Activated T-cell treated with anti-CD3 and anti-CD28 coated beads for 24 hours (primary cell): ENCODE results near the gene IPO5.
A peak's percentile ranks its signal among the peaks of the same experiment; 100 is the strongest.
"Not testable (repeated sequence)": the region's sequence is repeated elsewhere in the genome, so short reads cannot be mapped to it uniquely, and the experiment has no call there.

Experiments used
- DNase-seq: peaks from one replicate; pipeline ENCODE4 v3.0.0-alpha.2; 2020; ENCODE audit warnings: low read depth

Gene IPO5

DNA sequence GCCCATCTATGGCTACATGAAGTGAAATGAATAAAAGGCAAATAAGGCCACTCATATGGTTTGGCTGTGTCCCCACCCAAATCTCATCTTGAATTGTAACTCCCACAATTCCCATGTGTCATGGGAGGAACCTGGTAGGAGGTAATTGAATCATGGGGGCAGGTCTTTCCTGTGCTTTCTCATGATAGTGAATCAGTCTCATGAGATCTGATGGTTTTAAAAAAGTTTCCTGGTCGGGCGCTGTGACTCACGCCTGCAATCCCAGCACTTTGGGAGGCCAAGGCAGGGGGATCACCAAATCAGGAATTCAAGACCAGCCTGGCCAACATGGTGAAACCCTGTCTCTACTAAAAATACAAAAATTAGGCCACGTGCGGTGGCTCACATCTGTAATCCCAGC is 4.2 kb upstream of the IPO5 start:
- DNase-seq, result not testable (repeated sequence)

DNA sequence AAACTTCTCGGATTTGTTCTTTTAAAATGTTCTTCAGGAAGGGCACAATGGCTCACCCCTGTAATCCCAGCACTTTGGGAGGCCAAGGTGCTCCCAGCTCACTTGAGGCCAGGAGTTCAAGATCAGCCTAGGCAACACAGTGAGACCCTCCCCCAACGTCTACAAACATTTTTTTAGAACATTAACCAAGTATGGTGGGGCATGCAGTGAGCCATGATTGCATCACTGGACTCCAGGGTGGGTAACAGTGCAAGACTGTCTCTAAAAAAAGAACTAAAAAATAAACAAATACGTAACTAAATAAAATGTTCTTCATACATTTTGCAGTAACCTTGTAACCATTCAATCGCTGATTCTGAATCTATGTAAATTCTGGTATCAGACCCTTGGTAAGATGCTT is 2.1 kb upstream of the IPO5 start:
- no peak for DNase-seq

GRCh38 chr13:97952831-97953230 is 644 bp upstream of the IPO5 start:
- not testable (repeated sequence) for DNase-seq

GRCh38 chr13:97961340-97961739 is 7.9 kb downstream of the IPO5 start:
- DNase-seq, result no peak

- no peak for DNase-seq
Observed at GRCh38 chr13:97962887-97963286, 9.4 kb downstream of the IPO5 start.

DNA sequence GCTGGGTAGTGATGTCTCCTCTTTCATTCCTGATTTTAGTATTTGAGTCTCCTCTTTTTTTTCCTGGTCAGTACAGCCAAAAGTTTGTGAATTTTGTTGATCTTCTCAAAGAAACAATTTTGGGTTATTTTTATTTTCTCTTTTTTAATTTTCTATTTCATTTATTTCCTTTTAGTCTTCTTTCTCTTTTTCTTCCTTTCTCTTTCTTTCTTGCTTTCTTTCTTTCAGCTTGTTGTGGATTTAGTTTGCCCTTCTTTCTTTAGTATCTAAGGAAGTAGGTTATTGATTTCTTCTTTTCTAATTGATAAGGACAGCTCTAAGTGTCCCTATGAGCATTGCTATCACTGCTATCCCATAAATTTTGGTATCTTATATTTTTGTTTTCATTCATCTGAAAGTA is 13.8 kb downstream of the IPO5 start:
- DNase-seq, result no peak

DNA sequence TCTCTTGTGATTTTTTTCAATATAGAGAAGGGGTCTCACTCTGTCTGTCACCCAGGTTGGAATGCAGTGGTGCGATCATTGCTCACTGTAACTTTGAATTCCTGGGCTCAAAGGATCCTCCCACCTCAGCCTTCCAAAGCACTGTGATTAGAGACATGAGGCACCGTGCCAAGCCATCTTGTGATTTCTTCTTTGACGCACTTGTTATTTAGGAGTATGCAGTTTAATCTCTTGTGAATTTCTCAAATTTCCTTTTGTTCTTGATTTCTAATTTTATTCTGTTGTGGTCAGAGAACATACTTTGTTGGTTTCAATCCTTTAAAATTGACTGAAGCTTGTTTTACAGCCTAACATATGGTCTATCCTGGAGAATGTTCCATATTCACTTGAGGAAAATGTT is 14.5 kb downstream of the IPO5 start:
- no peak for DNase-seq

DNA sequence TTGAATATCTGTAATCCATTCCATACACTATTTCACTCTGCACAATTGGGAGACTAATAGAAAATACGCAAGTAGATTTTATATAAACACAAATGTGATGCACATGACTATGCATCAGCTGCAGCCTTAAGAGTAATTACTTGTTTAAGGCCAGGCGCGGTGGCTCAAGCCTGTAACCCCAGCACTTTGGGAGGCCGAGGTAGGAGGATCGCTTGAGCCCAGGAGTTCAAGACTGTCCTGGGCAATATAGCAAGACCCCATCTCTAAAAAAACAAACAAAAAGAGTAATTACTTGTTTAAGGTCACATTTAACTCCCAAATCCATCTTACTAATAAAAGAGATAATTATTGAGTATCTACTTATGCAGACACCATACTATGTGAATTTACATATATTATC is 18.0 kb downstream of the IPO5 start:
- no peak for DNase-seq

GRCh38 chr13:97974773-97975172 is 21.3 kb downstream of the IPO5 start:
- no peak for DNase-seq

DNA sequence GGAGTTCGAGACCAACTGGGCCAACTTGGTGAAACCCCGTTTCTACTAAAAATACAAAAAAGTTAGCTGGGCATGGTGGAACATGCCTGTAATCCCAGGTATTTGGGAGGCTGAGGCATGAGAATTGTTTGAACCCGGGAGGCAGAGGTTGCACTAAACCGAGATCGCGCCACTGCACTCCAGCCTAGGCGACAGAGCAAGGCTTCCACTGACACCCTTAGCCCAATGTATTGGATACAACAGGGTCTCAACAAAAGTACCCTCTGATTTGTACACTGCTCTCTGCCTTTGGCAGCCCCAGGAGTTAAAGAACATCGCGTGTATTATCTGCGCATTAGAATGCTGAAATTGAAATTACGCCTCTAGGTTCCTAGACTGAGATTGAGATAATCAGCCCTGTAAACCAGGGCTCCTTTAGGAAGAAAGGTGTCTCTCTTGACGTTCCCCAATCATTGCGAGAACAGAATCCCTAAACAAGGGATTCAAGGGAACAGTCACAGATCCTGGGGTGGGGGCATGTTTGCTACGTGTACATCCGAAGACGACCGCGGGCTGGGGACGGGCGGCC is 21.9 kb downstream of the IPO5 start:
- no peak for DNase-seq

DNA sequence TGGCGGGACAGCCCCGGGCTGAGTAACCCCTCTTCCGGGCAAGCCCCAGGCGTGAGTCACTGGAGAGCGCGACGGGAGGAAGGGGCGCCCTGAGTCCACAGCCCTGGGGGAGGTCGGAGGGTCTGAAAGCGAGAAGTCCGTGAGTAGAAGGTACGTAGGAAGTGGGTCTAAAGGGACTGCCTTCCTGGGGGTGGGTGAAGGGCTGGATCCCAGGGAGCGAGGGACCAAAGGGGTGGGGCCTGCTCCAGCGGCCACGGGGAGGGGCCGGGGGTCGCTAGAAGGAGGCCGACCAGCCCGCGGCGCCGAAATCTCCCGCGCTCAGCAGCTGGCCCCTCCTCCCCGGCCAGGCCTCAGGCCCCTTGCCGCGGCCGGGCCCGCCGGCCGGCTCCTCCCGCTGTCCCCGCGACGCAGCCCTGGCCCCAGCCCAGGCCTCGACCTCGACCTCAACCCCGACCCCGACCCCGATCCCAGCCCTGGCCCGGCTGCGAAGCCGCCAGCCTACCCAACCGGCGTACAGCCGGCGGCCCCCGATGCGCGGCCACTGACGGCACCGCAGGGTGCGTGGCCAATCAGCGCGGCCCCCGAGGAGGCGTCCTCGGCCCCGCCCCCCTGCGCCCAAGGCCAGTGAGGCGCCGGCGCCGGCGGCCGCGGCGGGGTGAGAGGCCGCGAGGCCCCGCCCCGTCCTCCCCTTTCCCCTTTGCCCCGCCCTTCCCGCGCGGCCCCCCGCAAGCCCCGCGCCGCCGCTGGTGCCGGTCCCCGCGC is 22.6 kb downstream of the IPO5 start:
- peak; percentile 89 for DNase-seq

DNA sequence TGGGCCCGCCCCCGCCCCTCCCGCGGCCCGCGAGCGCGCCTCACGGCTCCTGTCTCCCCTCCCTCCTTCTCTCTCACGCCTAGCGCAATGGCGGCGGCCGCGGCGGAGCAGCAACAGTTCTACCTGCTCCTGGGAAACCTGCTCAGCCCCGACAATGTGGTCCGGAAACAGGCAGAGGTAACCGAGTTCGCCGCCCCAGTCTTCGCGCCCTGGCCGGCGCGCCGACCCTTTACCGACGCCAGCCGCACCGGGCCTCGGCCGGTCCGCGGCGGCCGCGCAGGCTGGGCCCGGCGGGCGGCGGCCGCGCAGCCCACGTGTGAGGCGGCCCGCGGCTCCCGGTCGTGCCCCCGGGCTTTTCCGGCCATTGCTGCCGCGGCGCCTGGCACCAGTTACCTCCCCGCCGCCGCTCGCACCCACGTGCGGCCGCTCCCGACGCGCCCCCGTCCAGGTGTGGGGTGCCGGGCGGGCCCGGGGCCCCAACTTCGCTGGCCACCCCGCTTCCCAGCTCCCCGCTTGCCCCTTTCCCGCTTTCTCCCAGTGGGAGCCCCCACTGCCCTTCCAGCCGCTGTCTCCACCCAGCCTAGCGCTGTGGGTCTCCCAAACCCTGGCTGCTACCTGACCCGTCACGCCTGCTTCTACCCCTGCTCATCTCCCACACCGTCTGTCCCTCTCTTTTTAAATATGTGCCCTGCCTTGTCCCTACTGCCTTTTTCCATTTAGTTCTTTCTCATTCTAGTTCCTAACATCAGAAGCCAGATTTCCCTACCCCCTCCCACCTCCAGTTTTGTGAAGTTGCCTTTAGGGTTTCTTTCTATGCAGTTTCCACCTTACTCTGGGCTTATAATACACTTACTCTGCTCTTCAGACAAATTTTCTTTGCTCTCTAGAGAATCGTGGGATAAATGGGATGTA is 23.4 kb downstream of the IPO5 start:
- peak; percentile 2 for DNase-seq

DNA sequence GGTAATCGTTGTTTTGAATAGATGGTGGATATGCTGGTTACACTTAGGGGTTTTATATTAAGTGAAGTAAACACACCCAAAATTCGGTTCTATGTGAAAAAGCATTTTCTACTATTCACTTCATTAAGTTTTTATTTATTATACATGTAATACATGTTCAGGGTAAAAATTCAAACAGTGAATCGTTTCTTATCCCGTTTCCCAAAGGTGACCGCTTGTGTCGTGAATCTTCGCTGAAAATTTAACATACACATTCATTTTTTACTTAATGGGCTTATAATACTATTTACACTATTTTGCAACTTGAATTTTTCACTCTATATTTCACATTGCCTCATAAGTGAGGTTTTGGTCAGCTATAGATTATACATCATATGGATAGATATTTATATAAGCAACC is 24.5 kb downstream of the IPO5 start:
- no peak for DNase-seq

DNA sequence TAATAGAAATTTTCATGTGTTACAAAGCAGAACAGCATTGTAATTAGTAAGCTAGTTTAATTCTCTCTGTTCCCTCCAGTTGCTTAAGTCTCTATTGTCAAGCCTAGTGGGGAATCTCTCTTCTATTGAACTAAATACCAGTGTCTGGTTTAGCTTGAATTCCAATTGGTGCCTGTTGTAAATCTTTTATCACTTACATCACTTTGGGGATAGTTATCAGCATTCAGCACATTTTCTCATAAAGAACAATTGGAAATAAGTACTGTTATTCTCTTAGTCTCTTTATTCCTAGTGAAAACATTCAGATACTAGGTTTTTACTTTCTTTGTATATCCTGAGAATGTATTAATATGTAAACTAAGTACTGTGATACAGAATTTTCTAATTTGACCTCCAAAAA is 25.2 kb downstream of the IPO5 start:
- no peak for DNase-seq

DNA sequence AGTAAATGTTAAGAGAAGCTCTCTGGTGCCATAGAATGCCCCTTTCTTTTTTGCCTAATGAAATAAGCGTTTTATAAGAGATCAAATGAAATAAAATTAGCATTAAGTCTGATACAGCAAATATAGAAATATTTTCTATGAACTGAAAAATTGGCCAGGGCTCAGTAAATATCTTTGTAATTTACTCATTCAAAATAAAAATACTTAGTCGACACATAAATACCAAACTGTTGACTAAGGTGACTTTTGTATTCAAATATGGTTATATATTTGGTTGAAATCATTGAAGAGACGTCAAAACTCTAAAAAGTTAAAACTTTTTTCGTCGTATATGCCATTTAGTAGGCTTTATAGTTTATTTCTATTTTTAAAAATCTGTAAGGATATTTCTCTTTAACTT is 25.6 kb downstream of the IPO5 start:
- DNase-seq, result no peak

GRCh38 chr13:97979556-97979955 is 26.1 kb downstream of the IPO5 start:
- DNase-seq, result no peak

GRCh38 chr13:97982286-97982685 is 28.8 kb downstream of the IPO5 start:
- no peak for DNase-seq

GRCh38 chr13:97986835-97987234 is 33.4 kb downstream of the IPO5 start:
- no peak for DNase-seq

- DNase-seq, result no peak
Observed at GRCh38 chr13:97999653-98000052, 46.2 kb downstream of the IPO5 start.

DNA sequence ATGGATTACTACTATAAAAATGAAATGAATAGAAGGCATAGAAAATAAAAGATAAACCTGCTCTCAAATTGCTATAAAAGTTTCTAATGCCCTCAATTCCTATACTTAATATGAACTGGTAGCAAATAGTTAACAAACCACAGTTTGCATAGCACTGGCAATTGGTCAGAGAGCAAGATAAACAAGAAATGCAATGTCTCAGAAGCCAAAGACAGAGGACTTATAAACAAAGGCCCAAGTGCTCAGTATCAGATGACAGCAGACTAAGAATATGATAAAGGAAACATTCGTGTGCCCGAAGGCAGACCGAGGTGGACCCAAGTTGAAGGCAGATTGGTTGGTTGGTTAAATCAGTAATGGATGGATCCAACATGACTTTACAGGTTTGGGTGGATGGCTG is 50.6 kb downstream of the IPO5 start:
- DNase-seq, result no peak

- DNase-seq, result not testable (repeated sequence)
Observed at GRCh38 chr13:98004997-98005396, 51.5 kb downstream of the IPO5 start.

DNA sequence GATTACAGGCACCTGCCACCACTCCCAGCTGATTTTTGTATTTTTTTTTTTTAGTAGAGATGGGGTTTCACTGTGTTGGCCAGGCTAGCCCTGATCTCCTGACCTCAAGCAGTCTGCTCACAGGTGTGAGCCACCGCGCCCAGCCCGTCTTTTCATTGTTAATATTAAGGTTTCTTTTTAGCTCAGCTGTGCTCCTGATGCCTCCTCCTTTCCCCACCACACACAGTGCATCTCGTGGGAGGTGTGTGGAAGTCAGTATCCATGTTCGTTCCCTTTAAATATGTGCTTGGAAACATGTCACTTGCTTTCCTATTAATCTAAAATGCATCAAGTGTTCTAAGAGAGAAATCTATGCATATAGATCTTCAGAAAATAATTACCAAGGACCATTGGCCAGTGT is 53.5 kb downstream of the IPO5 start:
- no peak for DNase-seq

DNA sequence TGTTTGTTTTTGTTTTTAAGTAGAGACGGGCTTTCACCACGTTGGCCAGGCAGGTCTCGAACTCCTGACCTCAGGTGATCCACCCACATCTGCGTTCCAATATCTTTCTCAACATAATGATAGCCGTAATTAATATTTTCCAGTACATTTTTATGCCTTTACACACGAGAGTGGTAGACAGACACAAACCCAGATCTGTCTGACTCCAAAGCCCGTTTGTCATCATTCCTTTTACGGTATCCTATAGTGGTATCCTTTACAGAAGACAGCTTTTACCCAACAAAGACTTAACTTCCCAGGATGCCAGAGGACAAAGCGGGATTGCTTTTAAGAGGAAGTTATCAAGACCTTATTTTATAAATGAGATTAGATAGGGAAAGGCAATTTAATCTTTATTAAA is 59.8 kb downstream of the IPO5 start:
- no peak for DNase-seq
